OCI-LY3 (cell line): ENCODE data around the gene HMGB1.

ENCODE experiments used
- H2AFZ ChIP-seq: fragments of 200-600, 300-600 bp; shearing (Covaris generic); 2 replicates; pipeline ENCODE4 v1.6.0; 2014; ENCODE audit warnings: antibody characterized with exemption, low read depth, low read length
- H3K27ac ChIP-seq: fragments of 200-600, 300-600 bp; sonication (generic); 2 replicates; pipeline ENCODE4 v1.5.1; 2014; ENCODE audit warnings: mild to moderate bottlenecking, low read length, moderate library complexity, mixed read lengths
- H3K27me3 ChIP-seq: fragments of 200-600, 300-600 bp; sonication (generic); 2 replicates; pipeline ENCODE4 v1.6.1; 2014; ENCODE audit warnings: low read depth, low read length, mixed read lengths
- H3K36me3 ChIP-seq: fragments of 200-600, 300-600 bp; sonication (generic); replicated peaks from 2 replicates; pipeline ENCODE3; 2014; ENCODE audit warnings: low read depth, low read length, mixed read lengths
- H3K4me1 ChIP-seq: fragments of 300-600, 200-600 bp; sonication (generic); 2 replicates; pipeline ENCODE4 v1.6.1; 2014; ENCODE audit warnings: low read length, mixed read lengths
- H3K4me2 ChIP-seq: fragments of 200-600, 300-600 bp; sonication (generic); 2 replicates; pipeline ENCODE4 v1.6.1; 2014; ENCODE audit warnings: low read length, mixed read lengths
- H3K4me3 ChIP-seq: fragments of 300-600, 200-600 bp; sonication (generic); 2 replicates; pipeline ENCODE4 v1.5.1; 2014; ENCODE audit warnings: antibody characterized with exemption, mild to moderate bottlenecking, low read length, moderate library complexity
- H3K79me2 ChIP-seq: fragments of 300-600, 200-600 bp; shearing (Covaris generic); 2 replicates; pipeline ENCODE4 v1.6.1; 2014; ENCODE audit warnings: mild to moderate bottlenecking, low read length, mixed read lengths
- H3K9ac ChIP-seq: fragments of 300-600, 200-600 bp; shearing (Covaris generic); 2 replicates; pipeline ENCODE4 v1.6.0; 2014; ENCODE audit warnings: mild to moderate bottlenecking, low read length, moderate library complexity
- H3K9me3 ChIP-seq: fragments of 200-600, 300-600 bp; shearing (Covaris generic); 2 replicates; pipeline ENCODE4 v1.6.1; 2014; ENCODE audit warnings: low read length, mixed read lengths; ENCODE audit not compliant: insufficient read depth
- H4K20me1 ChIP-seq: fragments of 200-600, 300-600 bp; sonication (generic); 2 replicates; pipeline ENCODE4 v1.6.1; 2016; ENCODE audit warnings: low read length, mixed read lengths; ENCODE audit not compliant: insufficient read depth
- EZH2phosphoT487 ChIP-seq: fragments of 200-600 bp; shearing (Covaris generic); IDR thresholded peaks from 2 replicates; pipeline ENCODE4 v1.6.1; 2018; ENCODE audit warnings: antibody characterized with exemption, mixed run types, low read depth
- TF ChIP-seq, protein P1 (sequence below): fragments of 200-600, 300-600 bp; sonication (generic); IDR thresholded peaks from 2 replicates; pipeline ENCODE4 v1.5.1; 2014; ENCODE audit warnings: antibody characterized with exemption, low read length, low read depth

The HMGB1 gene

DNA sequence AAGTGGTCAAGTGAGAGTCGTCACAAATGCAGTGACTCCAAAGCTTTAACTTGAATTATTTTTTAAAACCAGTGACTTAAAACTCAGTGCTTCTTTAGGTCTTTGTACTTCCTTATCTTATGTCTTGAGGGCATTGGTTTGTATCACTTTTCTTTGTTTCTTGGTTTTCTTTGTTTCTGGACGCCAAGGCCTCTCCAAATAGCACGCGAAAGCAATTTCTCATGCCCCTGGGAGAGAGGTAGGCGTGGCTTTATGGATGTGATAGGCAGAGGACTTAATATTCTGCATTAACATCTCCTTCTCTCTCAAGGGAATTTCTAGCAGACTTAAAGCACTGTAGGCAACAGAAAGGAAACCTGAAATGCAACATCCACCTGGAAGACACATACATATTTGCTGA is 22.8 kb downstream of the HMGB1 start:
- H3K9ac ChIP-seq, result no peak overlapping the region
- H3K27me3 ChIP-seq, result peaks cover 31% of the 10 kb centered on the region
- no peaks in the 10 kb centered on the region for H3K79me2 ChIP-seq
- H3K4me1 ChIP-seq, result peaks cover 25% of the 10 kb centered on the region
- no peak overlapping the region for H2AFZ ChIP-seq
- no peak overlapping the region for H3K4me3 ChIP-seq
- H3K36me3 ChIP-seq, result no peaks in the 10 kb centered on the region
- TF ChIP-seq EZH2phosphoT487, result no peak
- TF ChIP-seq, protein P1, sequence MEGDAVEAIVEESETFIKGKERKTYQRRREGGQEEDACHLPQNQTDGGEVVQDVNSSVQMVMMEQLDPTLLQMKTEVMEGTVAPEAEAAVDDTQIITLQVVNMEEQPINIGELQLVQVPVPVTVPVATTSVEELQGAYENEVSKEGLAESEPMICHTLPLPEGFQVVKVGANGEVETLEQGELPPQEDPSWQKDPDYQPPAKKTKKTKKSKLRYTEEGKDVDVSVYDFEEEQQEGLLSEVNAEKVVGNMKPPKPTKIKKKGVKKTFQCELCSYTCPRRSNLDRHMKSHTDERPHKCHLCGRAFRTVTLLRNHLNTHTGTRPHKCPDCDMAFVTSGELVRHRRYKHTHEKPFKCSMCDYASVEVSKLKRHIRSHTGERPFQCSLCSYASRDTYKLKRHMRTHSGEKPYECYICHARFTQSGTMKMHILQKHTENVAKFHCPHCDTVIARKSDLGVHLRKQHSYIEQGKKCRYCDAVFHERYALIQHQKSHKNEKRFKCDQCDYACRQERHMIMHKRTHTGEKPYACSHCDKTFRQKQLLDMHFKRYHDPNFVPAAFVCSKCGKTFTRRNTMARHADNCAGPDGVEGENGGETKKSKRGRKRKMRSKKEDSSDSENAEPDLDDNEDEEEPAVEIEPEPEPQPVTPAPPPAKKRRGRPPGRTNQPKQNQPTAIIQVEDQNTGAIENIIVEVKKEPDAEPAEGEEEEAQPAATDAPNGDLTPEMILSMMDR, result no peak
- H3K9me3 ChIP-seq, result no peaks in the 10 kb centered on the region
- no peaks in the 10 kb centered on the region for H4K20me1 ChIP-seq
- no peak overlapping the region for H3K27ac ChIP-seq
- H3K4me2 ChIP-seq, result no peak overlapping the region

DNA sequence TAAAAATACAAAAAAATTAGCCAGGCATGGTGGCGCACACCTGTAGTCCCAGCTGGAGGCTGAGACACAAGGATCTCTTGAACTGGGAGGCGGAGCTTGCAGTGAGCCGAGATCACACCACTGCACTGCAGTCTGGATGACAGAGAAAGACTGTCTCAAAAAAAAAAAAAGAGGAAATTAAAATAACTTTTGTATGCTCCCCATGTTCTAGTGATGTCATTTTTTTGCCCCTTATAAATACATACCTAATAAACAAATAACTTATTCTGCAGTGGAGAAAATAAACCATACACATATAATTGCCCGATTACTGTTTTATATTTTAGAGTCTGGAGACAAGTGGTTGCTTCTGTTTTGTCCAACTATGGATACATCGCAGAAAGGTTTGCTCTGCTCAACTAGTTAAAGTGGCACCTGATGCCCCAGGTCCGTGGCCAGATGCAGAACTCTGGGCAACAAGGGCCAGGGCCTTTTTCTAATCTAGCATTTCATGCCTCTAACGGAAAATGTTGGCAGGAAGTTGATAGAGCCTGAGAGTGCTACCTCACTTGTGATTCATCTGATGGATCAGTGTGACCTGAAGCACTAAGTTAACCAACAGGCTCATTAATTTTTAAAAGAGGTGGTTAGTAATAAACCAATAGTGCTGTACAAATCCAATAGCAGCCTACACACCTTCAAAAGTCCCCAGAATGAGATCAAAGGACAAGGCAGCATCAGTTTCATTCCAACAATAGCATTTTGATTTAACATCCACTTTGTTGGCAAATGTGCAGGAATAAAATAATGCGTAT is 24.6 kb downstream of the HMGB1 start:
- Histone ChIP-seq H3K9me3 (no peaks in the 10 kb centered on the region), H3K79me2 (no peaks in the 10 kb centered on the region), H3K4me2 (no peak overlapping the region), H3K36me3 (no peaks in the 10 kb centered on the region), H2AFZ (no peak overlapping the region), H3K27me3 (peaks cover 37% of the 10 kb centered on the region), H3K4me3 (no peak overlapping the region), H4K20me1 (no peaks in the 10 kb centered on the region), H3K27ac (no peak overlapping the region), H3K4me1 (peaks cover 25% of the 10 kb centered on the region), H3K9ac (no peak overlapping the region)
- no peak for TF ChIP-seq EZH2phosphoT487
- TF ChIP-seq, protein P1, result no peak

DNA sequence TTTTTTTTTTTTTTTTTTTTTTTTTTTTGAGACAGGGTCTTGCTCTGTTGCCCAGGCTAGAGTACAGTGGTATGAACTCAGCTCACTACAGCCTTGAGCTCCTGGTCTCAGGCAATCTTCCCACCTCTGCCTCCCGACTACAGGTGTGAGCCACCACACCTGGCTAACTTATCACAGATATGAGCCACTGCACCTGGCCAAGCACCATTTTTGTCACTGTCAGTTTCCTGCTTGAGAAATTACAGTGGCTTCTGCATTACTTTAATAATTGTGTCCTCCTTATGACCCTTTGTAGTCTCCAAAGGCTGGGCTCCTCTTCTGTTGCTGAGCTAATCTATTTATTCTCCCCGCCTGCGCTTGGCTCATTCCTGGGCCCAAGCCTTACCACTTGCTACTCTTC is 27.4 kb downstream of the HMGB1 start:
- no peak overlapping the region for H2AFZ ChIP-seq
- no peaks in the 10 kb centered on the region for H3K36me3 ChIP-seq
- peaks cover 32% of the 10 kb centered on the region for H3K27me3 ChIP-seq
- no peaks in the 10 kb centered on the region for H3K79me2 ChIP-seq
- H3K9ac ChIP-seq, result no peak overlapping the region
- H3K4me1 ChIP-seq, result peaks cover 3% of the 10 kb centered on the region; the same call in 1 of the 2 replicates
- no peak overlapping the region for H3K4me2 ChIP-seq
- H3K27ac ChIP-seq, result no peak overlapping the region
- H3K4me3 ChIP-seq, result no peak overlapping the region
- TF ChIP-seq EZH2phosphoT487, result no peak
- TF ChIP-seq, protein P1, result no peak
- no peaks in the 10 kb centered on the region for H3K9me3 ChIP-seq
- no peaks in the 10 kb centered on the region for H4K20me1 ChIP-seq

DNA sequence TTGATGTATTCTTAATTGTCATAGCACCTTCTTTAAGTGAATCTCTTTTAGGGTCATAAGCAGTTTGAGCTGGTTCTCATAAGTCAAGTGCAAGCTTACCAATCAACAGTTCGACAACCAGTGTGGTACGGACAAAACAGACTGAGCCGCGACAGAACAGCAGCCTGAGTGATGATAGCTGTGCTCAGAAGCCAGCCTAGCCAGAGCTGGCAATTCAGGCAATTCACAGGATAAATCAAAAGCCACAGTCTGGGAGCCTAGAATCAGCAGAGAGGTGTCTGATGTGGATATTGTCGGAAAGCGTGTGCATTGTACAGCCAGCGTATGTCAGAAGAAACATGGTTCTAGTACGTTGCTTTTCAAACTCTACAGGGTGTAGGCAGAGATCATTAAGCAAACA is 28.6 kb downstream of the HMGB1 start:
- H3K9me3 ChIP-seq, result no peaks in the 10 kb centered on the region
- H2AFZ ChIP-seq, result no peak overlapping the region
- no peak overlapping the region for H3K9ac ChIP-seq
- TF ChIP-seq, protein P1, result no peak
- TF ChIP-seq EZH2phosphoT487, result no peak
- peaks cover 32% of the 10 kb centered on the region for H3K27me3 ChIP-seq
- no peak overlapping the region for H3K4me2 ChIP-seq
- H3K27ac ChIP-seq, result no peak overlapping the region
- H4K20me1 ChIP-seq, result no peaks in the 10 kb centered on the region
- H3K36me3 ChIP-seq, result no peaks in the 10 kb centered on the region
- no peaks in the 10 kb centered on the region for H3K79me2 ChIP-seq
- no peaks in the 10 kb centered on the region for H3K4me1 ChIP-seq
- H3K4me3 ChIP-seq, result no peak overlapping the region
